AG08396 (cell line): ENCODE measurements around the gene CTAG1A.
"Not testable (repeated sequence)": the region's sequence is repeated elsewhere in the genome, so short reads cannot be mapped to it uniquely, and the experiment has no call there.

Experiments used
- DNase-seq: peaks from one replicate; pipeline ENCODE4 v3.0.0; 2012; ENCODE audit warnings: low spot score, mixed read lengths

CTAG1A gene

GRCh38 chrX:154613586-154613985, 28.7 kb downstream of the CTAG1A start:
- not testable (repeated sequence) for DNase-seq

GRCh38 chrX:154619182-154619581, 34.2 kb downstream of the CTAG1A start, which contains the start of gene CTAG1B:
Gene CTAG1B (minus strand): TSS chrX:154619282. CDS start chrX:154619218, 64 bp downstream.
- DNase-seq = not testable (repeated sequence)

- not testable (repeated sequence) for DNase-seq
Observed at GRCh38 chrX:154620767-154621414, 36.0 kb downstream of the CTAG1A start.

GRCh38 chrX:154628960-154629359, 44.0 kb downstream of the CTAG1A start:
- not testable (repeated sequence) for DNase-seq

- DNase-seq = not testable (repeated sequence)
Observed at GRCh38 chrX:154630949-154631348, 46.0 kb downstream of the CTAG1A start.

GRCh38 chrX:154633661-154634060, 48.7 kb downstream of the CTAG1A start:
- not testable (repeated sequence) for DNase-seq
